Neutrophil (primary cell): Measurements from ENCODE around the gene COMMD3.

Source experiments
- H3K27ac ChIP-seq: fragments of 200-600 bp; sonication (generic); 2 replicates; pipeline ENCODE4 v1.5.1; 2016; ENCODE audit warnings: mild to moderate bottlenecking, moderate library complexity
- H3K27me3 ChIP-seq: fragments of 200-600 bp; sonication (generic); 2 replicates; pipeline ENCODE4 v1.6.0; 2016; ENCODE audit warnings: mild to moderate bottlenecking
- H3K36me3 ChIP-seq: fragments of 200-600 bp; sonication (generic); 2 replicates; pipeline ENCODE4 v1.5.1; 2017
- H3K4me1 ChIP-seq, 2 experiments: fragments of 200-600 bp in 1 of 2; sonication (generic) in 1 of 2; 1 replicate in 1 of 2; 2 replicates in 1 of 2; pipeline versions ENCODE4 v1.5.1 to v1.6.1; 2013 to 2016; ENCODE audit warnings: low read depth in 1 of 2, low read length in 1 of 2, mild to moderate bottlenecking in 1 of 2, moderate library complexity in 1 of 2; ENCODE audit not compliant: control insufficient read depth in 1 of 2, insufficient read depth in 1 of 2
- H3K4me3 ChIP-seq, 2 experiments: fragments of 200-600 bp in 1 of 2; sonication (generic) in 1 of 2; 1 replicate in 1 of 2; 2 replicates in 1 of 2; pipeline ENCODE4 v1.5.1; 2013 to 2016; ENCODE audit warnings: low read depth in 1 of 2, low read length in 1 of 2, mild to moderate bottlenecking in 1 of 2, moderate library complexity in 1 of 2
- H3K9me3 ChIP-seq: fragments of 200-600 bp; sonication (generic); 2 replicates; pipeline ENCODE4 v1.5.1; 2016
- TF ChIP-seq, protein P1 (sequence below): fragments of 200-600 bp; sonication (generic); IDR thresholded peaks from 2 replicates; pipeline ENCODE4 v1.5.1; 2016; ENCODE audit warnings: antibody characterized with exemption

The COMMD3 gene

GRCh38 chr10:22319980-22320558 lies 3.9 kb downstream of the COMMD3 start:
- Histone ChIP-seq H3K4me1 (peaks cover 47% of the 10 kb centered on the region in 2 experiments), H3K36me3 (no peaks in the 10 kb centered on the region), H3K27me3 (peaks cover 51% of the 10 kb centered on the region), H3K27ac (peak overlapping the region; percentile 16), H3K4me3 (peak overlapping the region; percentile 56), H3K9me3 (no peaks in the 10 kb centered on the region)
- TF ChIP-seq, protein P1, sequence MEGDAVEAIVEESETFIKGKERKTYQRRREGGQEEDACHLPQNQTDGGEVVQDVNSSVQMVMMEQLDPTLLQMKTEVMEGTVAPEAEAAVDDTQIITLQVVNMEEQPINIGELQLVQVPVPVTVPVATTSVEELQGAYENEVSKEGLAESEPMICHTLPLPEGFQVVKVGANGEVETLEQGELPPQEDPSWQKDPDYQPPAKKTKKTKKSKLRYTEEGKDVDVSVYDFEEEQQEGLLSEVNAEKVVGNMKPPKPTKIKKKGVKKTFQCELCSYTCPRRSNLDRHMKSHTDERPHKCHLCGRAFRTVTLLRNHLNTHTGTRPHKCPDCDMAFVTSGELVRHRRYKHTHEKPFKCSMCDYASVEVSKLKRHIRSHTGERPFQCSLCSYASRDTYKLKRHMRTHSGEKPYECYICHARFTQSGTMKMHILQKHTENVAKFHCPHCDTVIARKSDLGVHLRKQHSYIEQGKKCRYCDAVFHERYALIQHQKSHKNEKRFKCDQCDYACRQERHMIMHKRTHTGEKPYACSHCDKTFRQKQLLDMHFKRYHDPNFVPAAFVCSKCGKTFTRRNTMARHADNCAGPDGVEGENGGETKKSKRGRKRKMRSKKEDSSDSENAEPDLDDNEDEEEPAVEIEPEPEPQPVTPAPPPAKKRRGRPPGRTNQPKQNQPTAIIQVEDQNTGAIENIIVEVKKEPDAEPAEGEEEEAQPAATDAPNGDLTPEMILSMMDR: no peak

DNA sequence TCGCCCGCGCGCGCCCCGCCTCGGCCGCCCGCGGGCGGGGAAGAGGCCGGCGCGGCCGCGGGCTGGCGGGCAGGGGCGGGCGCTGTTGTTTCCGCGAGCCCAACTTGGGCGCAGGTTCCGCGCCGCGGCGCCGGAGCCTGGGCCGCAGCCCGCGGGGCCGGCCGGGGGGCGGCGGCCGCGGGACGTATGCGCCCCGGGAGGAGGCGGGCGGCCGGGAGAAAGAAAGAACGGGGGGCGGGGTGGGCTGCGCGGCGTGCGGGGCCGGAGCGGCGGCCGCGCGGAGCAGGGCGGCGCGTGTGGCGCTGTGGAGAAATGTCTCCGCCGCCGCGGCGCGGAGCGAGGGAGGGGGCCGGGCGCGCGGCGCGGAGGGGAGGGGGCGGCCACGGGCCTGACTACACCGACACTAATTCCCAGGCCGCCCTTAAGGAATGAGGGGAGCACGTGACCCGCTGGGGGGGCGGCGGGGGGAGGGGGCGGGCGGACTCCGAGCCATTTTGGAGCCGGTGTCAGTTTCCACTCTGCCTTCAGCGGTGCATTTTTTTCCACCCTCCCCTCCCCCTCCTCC lies 4.5 kb downstream of the COMMD3 start, which contains the start of gene BMI1:
Gene BMI1 (plus strand): TSS at position 509 of the 565 bp plus-strand sequence. CDS start 5,351 bp downstream, outside the sequence.
- Histone ChIP-seq H3K36me3 (no peaks in the 10 kb centered on the region), H3K4me3 (peak within 1 kb of the TSS; percentile 81), H3K27ac (peak within 1 kb of the TSS; percentile 21), H3K27me3 (peaks cover 55% of the 10 kb centered on the region), H3K4me1 (peaks cover 44% of the 10 kb centered on the region in 2 experiments), H3K9me3 (no peaks in the 10 kb centered on the region)
- TF ChIP-seq, protein P1: no peak

- Histone ChIP-seq H3K27me3 (peaks cover 62% of the 10 kb centered on the region), H3K36me3 (no peaks in the 10 kb centered on the region), H3K4me3 (peak overlapping the region; percentile 81), H3K4me1 (peaks cover 46 to 47% of the 10 kb centered on the region in 2 experiments), H3K9me3 (no peaks in the 10 kb centered on the region), H3K27ac (peak overlapping the region; percentile 21)
- TF ChIP-seq, protein P1: no peak
Measured at GRCh38 chr10:22321156-22321923, 5.2 kb downstream of the COMMD3 start.

GRCh38 chr10:22321924-22322640 lies 5.9 kb downstream of the COMMD3 start:
- Histone ChIP-seq H3K27me3 (peaks cover 69% of the 10 kb centered on the region), H3K36me3 (no peaks in the 10 kb centered on the region), H3K9me3 (no peaks in the 10 kb centered on the region), H3K27ac (no peak overlapping the region), H3K4me3 (peak overlapping the region; percentile 48 to 58), H3K4me1 (peaks cover 39 to 40% of the 10 kb centered on the region in 2 experiments)
- TF ChIP-seq, protein P1: no peak

DNA sequence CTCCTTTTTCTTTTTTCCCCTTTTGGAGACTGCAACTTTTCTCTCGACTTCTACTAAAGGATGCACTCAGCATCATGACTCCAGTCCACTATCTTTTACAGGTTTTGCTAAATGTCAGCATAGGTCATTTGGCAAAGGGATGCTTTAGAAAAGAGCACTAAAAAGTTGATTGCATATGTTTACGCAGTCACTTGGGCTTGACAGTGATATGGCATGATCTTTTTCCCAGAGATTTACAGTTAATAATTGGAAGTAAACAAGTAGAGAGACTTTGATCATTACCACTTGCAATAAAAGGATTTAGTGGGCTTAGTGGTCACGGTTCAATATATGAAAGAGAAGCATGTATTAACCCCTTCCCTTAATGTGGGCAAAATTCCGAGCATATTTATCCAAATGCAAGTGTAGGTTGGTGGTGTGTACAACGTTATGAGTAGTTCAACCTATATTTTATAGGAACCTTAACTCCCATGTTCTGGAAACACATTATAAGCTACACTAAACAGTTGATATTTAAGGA lies 6.5 kb downstream of the COMMD3 start:
- no peaks in the 10 kb centered on the region for H3K9me3 ChIP-seq
- peak overlapping the region; percentile 48 to 58 for H3K4me3 ChIP-seq
- H3K27me3 ChIP-seq: peaks cover 71% of the 10 kb centered on the region
- TF ChIP-seq, protein P1: no peak
- no peak overlapping the region for H3K27ac ChIP-seq
- peaks cover 32 to 35% of the 10 kb centered on the region in 2 experiments for H3K4me1 ChIP-seq
- no peaks in the 10 kb centered on the region for H3K36me3 ChIP-seq
